ENCODE results near the gene RET. TPM values are rescaled to one million over a fixed set of nuclear protein-coding genes. Genes with fewer than 3 reads are reported as not detected.

RET gene
- total RNA-seq, 1 donor from 2014 or later: 0.26 TPM

DNA sequence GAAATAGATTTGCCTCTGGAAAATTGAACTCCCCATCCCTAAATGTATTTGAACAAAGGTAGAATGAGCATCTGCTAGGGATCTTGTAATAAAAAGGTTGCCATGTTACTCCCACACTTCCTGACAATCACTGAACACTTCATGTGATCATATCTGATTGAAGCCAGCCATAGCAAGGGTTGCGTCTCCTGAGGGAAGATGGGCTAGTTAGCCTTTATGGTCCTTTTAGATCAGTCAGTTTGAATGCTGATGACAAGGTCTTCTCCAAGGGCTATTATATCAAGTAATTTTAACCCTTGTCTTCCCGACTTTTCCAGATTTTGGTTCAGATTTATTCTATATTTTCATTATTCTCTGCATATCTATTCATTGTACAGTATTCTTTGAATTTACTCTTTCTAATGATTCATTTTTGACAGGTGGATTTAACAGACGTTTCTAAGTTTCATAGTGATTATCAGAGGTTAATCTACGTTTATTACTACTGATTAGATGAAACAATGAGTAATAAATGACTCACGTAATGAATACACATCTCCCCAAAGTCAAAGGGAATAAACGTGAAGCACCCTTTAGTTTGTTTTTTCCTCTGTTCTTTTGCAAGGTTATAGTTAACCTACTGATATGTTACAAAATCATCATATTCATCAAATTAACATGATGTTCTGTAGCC lies 89.5 kb downstream of the RET start:
- no peak for DNase-seq (ENCODE audit: low read depth in 2 of 2)

DNA sequence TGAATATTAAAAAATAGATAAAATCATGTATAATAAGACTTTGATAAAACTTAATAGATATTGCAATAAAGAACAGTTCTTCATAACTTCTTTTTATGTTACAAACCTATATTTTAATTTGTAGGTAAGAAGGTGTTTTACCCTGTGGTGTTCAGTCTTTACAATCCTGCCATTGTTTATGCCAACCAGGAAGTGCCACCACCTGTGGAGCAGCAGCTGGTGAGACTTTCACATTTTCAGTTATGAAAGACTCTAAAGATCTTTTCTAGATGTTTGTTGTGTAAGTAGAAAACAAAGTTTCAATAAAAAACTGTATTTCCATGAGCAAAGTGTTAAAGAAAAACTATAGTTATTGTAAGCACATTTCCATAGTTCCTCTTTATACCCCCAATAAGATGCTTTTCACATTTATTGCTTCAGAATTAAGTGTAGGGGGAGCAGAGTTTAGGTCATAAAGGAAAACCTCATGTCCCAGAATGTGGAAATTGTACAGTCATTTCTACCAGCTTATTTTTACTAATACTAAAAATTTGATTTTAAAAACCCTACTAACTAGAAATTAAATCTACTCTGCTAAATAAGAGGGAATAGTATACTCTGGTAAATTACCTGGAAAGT lies 90.1 kb downstream of the RET start:
- DNase-seq (ENCODE audit: low read depth in 2 of 2): no peak

DNA sequence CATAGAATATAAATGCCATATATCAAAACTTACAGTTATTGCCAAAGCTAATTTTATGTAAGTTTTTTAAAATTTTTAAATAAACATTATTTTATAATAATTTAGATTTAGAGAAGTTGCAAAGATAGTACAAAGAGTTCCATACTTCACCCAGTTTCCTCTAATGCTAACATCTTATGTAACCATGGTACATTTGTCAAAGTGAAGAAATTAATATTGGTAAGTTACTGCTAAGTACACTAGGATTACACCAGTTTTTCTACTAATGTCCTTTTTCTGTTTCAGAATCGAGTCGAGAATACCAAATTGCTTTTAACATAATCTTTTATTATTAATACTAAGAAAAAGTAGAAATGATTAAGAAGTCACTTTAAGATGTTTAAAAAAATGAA lies 90.6 kb downstream of the RET start:
- no peak for DNase-seq (ENCODE audit: low read depth in 2 of 2)

DNA sequence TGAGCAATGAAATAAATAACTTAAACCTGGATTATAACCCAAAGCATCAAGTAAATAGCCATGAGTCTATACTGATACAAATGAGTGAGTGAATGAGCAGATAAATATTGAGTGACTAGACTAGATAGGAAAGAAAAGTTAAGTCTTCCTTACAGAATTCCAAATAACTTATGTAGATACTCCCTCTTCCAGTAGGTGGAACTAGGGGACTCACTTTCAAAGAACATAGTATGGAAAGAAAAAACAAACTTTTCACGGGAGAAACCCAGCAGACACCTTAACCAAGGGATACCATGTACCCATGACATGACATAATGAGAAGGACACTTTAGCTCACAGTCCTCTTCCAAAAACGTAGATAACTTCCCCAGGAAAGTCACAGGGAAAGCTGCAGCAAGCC lies 93.6 kb downstream of the RET start:
- no peak for DNase-seq (ENCODE audit: low read depth in 2 of 2)

DNA sequence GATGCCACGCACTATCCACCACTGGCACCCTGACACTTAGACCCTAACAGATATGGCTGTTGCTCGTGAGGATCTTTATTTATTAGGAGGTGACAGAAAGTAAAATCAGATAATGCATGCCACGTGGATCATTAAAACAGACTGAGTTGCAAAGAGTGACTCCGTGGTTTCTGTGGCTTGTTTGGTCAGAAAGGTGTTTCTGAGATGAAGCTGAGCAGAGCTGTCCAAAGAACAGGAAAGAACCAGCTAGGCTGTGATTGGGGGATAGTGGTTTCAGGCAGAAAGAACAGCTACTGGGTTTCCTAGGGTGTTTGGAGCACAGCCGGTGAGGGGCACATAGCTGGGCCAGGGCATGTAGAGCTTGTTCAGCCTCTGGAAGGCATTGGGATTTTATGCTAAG lies 95.8 kb downstream of the RET start:
- DNase-seq (ENCODE audit: low read depth in 2 of 2): no peak

DNA sequence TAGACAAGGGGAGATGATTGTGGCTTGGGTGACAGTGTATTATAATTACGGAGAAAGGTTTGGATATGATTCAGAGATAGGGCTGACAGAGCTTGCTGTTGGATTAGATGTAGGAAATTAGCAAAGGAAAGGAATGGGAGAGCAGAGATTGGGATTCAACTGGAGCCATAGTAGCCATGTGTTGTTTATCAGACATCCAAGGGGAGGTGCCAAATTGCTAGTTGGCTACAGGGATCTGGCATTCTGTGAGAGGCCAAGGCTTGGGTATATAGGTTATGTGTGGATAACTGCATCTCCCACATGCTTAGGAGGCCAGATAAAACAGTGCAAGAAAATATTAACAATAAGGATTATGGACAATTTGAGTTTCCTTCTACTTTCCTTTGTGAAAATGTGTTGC lies 96.3 kb downstream of the RET start:
- no peak for DNase-seq (ENCODE audit: low read depth in 2 of 2)

DNA sequence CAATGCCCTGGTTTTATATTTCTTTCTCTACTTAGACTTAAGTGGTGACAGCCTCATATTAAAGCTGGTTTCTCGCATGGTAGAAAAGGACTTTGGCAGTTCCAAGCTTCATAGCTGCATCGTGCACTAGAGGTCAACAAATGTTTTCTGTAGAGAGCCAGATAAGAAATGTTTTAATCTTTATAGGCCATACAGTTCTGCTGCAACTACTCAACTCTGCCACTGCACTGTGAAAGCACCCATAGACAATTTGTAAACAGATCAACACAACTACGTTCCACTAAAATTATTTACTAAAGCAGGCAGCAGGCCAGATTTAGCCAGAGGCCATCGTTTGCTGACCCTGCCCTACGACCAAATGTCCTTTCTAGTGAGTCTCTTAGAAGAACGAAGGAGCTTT lies 98.1 kb downstream of the RET start:
- no peak for DNase-seq (ENCODE audit: low read depth in 2 of 2)

DNA sequence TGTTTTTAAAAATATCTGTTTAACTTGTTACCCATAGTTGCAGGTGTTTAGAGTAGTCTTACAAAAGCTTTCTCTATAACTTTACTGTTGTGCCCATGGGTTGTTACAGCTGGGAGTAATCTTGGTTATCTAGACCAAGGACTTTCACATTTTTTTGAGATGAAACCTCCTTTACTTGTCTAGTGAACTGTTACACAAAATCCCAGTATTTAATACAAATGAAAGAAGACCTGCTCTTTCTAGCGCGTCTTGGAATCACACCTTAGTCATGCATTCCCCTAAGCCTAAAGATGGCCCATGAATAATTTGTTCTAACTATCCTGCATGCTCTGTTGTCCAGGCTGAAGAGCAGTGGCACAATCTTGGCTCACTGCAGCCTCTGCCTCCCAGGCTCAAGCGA lies 99.4 kb downstream of the RET start:
- DNase-seq (ENCODE audit: low read depth in 2 of 2): no peak

DNA sequence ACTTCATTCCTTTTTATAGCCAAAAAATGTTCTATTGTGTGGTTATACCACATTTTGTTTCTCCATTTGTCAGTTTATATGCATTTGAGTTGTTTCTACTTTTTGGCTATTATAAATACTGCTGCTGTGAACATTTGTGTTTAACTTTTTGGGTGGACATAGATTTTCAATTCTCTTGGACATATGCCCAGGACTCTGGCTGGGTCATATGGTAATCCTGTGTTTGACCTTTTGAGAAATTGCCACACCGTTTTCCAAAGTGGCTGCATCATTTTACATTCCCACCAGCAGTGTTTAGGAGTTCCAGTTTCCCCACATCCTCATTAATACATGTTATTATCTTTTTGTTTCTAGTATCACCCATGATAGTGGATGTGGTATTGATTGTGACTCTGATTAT lies 100.7 kb downstream of the RET start:
- DNase-seq (ENCODE audit: low read depth in 2 of 2): no peak

Other genes with a start within 250 kb of the RET start
- 5.5 and 6.8 TPM in 2 replicates for gene CSGALNACT2, start 61.4 kb downstream of the RET start, total RNA-seq
- 0.13 and 0.26 TPM in 2 replicates for gene RASGEF1A, start 190.0 kb downstream of the RET start, total RNA-seq

Data from dermis microvascular lymphatic vessel endothelial cell (primary cell).